Hepatocyte (in vitro differentiated cells): ENCODE results near the gene JMJD8.
"Not testable (repeated sequence)": the region's sequence is repeated elsewhere in the genome, so short reads cannot be mapped to it uniquely, and the experiment has no call there.

Experiments used
- EZH2 ChIP-seq: fragments of 200-600 bp; sonication (generic); IDR thresholded peaks from 2 replicates; pipeline ENCODE4 v1.6.1; 2016; ENCODE audit warnings: antibody characterized with exemption, mild to moderate bottlenecking, borderline replicate concordance
- TF ChIP-seq, protein P1 (sequence below): fragments of 200-600 bp; sonication (generic); IDR thresholded peaks from 2 replicates; pipeline ENCODE4 v1.5.1; 2016; ENCODE audit warnings: antibody characterized with exemption, mild to moderate bottlenecking; ENCODE audit not compliant: poor library complexity

DNA sequence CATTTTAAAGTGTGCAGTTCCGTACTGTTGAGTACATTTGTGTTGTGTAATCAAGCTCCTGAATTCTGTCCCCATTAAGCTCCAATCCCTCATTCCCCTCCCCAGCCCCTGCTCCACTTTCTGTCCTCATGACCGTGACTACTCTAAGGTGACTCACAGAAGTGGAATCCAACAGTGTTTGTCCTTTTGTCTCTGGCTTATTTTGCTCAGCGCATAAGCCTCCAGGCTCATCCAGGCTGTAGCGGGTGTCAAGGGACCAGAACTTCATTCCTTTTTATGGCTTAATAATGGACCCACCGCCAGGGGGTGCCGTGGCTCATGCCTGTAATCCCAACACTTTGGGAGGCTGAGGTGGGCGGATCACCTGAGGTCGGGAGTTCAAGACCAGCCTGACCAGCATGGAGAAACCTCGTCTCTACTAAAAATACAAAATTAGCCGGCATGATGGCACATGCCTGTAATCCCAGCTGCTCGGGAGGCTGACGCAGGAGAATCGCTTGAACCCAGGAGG is 28.7 kb upstream of the JMJD8 start:
- not testable (repeated sequence) for TF ChIP-seq EZH2
- TF ChIP-seq, protein P1, sequence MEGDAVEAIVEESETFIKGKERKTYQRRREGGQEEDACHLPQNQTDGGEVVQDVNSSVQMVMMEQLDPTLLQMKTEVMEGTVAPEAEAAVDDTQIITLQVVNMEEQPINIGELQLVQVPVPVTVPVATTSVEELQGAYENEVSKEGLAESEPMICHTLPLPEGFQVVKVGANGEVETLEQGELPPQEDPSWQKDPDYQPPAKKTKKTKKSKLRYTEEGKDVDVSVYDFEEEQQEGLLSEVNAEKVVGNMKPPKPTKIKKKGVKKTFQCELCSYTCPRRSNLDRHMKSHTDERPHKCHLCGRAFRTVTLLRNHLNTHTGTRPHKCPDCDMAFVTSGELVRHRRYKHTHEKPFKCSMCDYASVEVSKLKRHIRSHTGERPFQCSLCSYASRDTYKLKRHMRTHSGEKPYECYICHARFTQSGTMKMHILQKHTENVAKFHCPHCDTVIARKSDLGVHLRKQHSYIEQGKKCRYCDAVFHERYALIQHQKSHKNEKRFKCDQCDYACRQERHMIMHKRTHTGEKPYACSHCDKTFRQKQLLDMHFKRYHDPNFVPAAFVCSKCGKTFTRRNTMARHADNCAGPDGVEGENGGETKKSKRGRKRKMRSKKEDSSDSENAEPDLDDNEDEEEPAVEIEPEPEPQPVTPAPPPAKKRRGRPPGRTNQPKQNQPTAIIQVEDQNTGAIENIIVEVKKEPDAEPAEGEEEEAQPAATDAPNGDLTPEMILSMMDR, result peak; percentile 41
